HepG2 (cell line): ENCODE data around the gene MRFAP1. TPM values are rescaled to one million over a fixed set of nuclear protein-coding genes. Genes with fewer than 3 reads are reported as not detected.

Experiments
- CBX5 ChIP-seq: sonication (generic); formaldehyde crosslinking; IDR thresholded peaks from 2 replicates; pipeline ENCODE4 v1.4.0; 2020; ENCODE audit warnings: missing genetic modification reagents, borderline replicate concordance
- EHMT2 ChIP-seq: fragments of 200-600 bp; sonication (generic); IDR thresholded peaks from 2 replicates; pipeline ENCODE4 v1.7.0; 2017; ENCODE audit warnings: antibody characterized with exemption, low read depth, low read length, borderline replicate concordance
- ETS1 ChIP-seq: sonication (generic); formaldehyde crosslinking; IDR thresholded peaks from 2 replicates; pipeline ENCODE4 v1.4.0; 2020; ENCODE audit warnings: missing genetic modification reagents
- GABPB1 ChIP-seq: IDR thresholded peaks from 2 replicates; pipeline ENCODE4 v1.6.1; 2016; ENCODE audit warnings: mild to moderate bottlenecking, missing genetic modification reagents, moderate library complexity, missing compliant biosample characterization
- KAT7 ChIP-seq: IDR thresholded peaks from 2 replicates; pipeline ENCODE4 v1.6.1; 2018; ENCODE audit warnings: borderline replicate concordance, missing compliant biosample characterization
- KDM5B ChIP-seq: sonication (generic); formaldehyde crosslinking; IDR thresholded peaks from 2 replicates; pipeline ENCODE4 v1.4.0; 2020; ENCODE audit warnings: missing genetic modification reagents, mild to moderate bottlenecking, borderline replicate concordance
- NFRKB ChIP-seq: fragments of 450-650 bp; IDR thresholded peaks from 2 replicates; pipeline ENCODE4 v1.6.1; 2017
- ONECUT2 ChIP-seq: sonication (generic); formaldehyde crosslinking; IDR thresholded peaks from 2 replicates; pipeline ENCODE4 v1.4.0; 2020; ENCODE audit warnings: missing genetic modification reagents
- SUZ12 ChIP-seq: fragments of 150-350 bp; IDR thresholded peaks from 2 replicates; pipeline ENCODE4 v1.6.1; 2014; ENCODE audit warnings: low read depth, low read length
- TEAD2 ChIP-seq: sonication (generic); formaldehyde crosslinking; IDR thresholded peaks from 2 replicates; pipeline ENCODE4 v1.9.0; 2021; ENCODE audit warnings: missing genetic modification reagents
- TIGD3 ChIP-seq: sonication (generic); formaldehyde crosslinking; IDR thresholded peaks from 2 replicates; pipeline ENCODE4 v1.5.1; 2020; ENCODE audit warnings: mild to moderate bottlenecking, missing genetic modification reagents, borderline replicate concordance
- ZBTB25 ChIP-seq: IDR thresholded peaks from 2 replicates; pipeline ENCODE4 v1.6.1; 2018; ENCODE audit warnings: missing genetic modification reagents
- ZNF234 ChIP-seq: sonication (generic); formaldehyde crosslinking; conservative IDR thresholded peaks from 2 replicates; pipeline ENCODE4 v1.5.1; 2020; ENCODE audit warnings: mild to moderate bottlenecking, missing genetic modification reagents
- ZNF432 ChIP-seq: sonication (generic); formaldehyde crosslinking; IDR thresholded peaks from 2 replicates; pipeline ENCODE4 v1.5.0; 2020; ENCODE audit warnings: missing genetic modification reagents, mild to moderate bottlenecking, borderline replicate concordance
- ZNF572 ChIP-seq: sonication (generic); formaldehyde crosslinking; IDR thresholded peaks from 2 replicates; pipeline ENCODE4 v1.5.1; 2020; ENCODE audit warnings: mild to moderate bottlenecking, missing genetic modification reagents
- ZNF616 ChIP-seq: sonication (generic); formaldehyde crosslinking; IDR thresholded peaks from 2 replicates; pipeline ENCODE4 v1.5.0; 2020; ENCODE audit warnings: low read depth, mild to moderate bottlenecking, missing genetic modification reagents
- ZNF670 ChIP-seq: sonication (generic); formaldehyde crosslinking; IDR thresholded peaks from 2 replicates; pipeline ENCODE4 v1.8.0; 2022; ENCODE audit warnings: mild to moderate bottlenecking, missing genetic modification reagents, borderline replicate concordance
- polyA plus RNA-seq, 8 experiments: library from polyadenylated mRNA; depleted of rRNA in 3 of 8; stranded (reverse) in 7 of 8; unstranded in 1 of 8; fragments of >200 nt; fragmentation: Illumina TruSeq in 4 of 8; extraction: Trizol in 4 of 8; gene quantifications; 2 replicates each; pipeline versions ENCODE4 v1.2.1 to v1.2.3, GENCODE V29; 2011 to 2016; ENCODE audit warnings: low read depth in 4 of 8, missing spikeins in 1 of 8, mixed read lengths in 1 of 8; ENCODE audit not compliant: insufficient read depth in 1 of 8
- total RNA-seq, 5 experiments: library from RNA; depleted of rRNA; stranded (reverse); fragments of >200 nt; fragmentation: Illumina TruSeq; extraction: Trizol; gene quantifications; 2 replicates each; pipeline ENCODE4 v1.2.3, GENCODE V29; 2016; ENCODE audit warnings: low read depth in 1 of 5
- TF ChIP-seq, protein P1 (sequence below): sonication (generic); formaldehyde crosslinking; IDR thresholded peaks from 2 replicates; pipeline ENCODE4 v1.5.0; 2020; ENCODE audit warnings: mild to moderate bottlenecking, missing genetic modification reagents, borderline replicate concordance
- TF ChIP-seq, protein P2 (sequence below): sonication (generic); formaldehyde crosslinking; IDR thresholded peaks from 2 replicates; pipeline ENCODE4 v1.4.0; 2020; ENCODE audit warnings: missing genetic modification reagents; ENCODE audit errors: not compliant biosample characterization

The MRFAP1 gene
- total and polyA plus RNA-seq, 2 of the 13 experiments (the other 11 are each of a cell fraction or from before 2014, with no cell fraction given) = 112 to 158 TPM

DNA sequence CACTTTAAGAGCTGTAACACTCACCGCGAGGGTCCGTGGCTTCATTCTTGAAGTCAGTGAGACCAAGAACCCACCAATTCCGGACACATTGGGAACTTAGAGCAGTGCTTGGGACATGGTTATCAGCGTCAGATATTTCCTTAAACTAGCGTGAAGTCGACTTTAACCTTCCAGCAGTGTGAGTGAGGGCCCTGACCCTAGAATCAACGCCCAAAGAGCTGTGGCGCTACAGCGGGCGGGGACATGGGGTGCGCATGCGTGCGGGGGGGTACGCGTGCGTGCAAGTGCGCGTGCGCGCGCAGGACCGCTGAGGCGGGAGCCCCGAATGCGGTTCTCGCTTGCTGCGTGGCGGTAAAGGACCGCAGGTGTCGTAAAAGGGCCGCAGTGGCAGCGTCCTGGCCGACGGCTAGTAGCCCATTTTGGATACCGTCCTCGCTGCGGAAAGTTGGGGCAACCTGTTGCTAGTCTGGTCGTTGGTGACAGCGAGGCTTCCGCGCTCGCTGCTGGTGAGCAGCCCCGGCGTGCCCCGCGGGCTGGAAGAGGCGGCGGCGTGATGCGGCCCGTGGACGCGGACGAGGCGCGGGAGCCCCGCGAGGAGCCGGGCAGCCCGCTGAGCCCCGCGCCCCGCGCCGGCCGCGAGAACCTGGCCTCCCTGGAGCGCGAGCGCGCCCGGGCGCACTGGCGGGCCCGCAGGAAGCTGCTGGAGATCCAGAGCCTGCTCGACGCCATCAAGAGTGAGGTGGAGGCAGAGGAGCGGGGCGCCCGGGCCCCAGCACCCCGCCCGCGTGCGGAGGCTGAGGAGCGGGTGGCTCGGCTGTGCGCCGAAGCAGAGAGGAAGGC lies 33.4 kb downstream of the MRFAP1 start (continued):
- TF ChIP-seq, protein P1, sequence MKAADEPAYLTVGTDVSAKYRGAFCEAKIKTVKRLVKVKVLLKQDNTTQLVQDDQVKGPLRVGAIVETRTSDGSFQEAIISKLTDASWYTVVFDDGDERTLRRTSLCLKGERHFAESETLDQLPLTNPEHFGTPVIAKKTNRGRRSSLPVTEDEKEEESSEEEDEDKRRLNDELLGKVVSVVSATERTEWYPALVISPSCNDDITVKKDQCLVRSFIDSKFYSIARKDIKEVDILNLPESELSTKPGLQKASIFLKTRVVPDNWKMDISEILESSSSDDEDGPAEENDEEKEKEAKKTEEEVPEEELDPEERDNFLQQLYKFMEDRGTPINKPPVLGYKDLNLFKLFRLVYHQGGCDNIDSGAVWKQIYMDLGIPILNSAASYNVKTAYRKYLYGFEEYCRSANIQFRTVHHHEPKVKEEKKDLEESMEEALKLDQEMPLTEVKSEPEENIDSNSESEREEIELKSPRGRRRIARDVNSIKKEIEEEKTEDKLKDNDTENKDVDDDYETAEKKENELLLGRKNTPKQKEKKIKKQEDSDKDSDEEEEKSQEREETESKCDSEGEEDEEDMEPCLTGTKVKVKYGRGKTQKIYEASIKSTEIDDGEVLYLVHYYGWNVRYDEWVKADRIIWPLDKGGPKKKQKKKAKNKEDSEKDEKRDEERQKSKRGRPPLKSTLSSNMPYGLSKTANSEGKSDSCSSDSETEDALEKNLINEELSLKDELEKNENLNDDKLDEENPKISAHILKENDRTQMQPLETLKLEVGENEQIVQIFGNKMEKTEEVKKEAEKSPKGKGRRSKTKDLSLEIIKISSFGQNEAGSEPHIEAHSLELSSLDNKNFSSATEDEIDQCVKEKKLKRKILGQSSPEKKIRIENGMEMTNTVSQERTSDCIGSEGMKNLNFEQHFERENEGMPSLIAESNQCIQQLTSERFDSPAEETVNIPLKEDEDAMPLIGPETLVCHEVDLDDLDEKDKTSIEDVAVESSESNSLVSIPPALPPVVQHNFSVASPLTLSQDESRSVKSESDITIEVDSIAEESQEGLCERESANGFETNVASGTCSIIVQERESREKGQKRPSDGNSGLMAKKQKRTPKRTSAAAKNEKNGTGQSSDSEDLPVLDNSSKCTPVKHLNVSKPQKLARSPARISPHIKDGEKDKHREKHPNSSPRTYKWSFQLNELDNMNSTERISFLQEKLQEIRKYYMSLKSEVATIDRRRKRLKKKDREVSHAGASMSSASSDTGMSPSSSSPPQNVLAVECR (CRISPR knock-in tag) = peak; percentile 67; the same call in 1 of the 2 replicates
- TF ChIP-seq ZNF616 (CRISPR knock-in tag) (0 out of 2 replicates have a peak, but pooled peaks have one; percentile 41), ZNF432 (no peak), ZNF572 (no peak), ZNF234 (CRISPR knock-in tag) (peak; percentile 80; the same call in 1 of the 2 replicates), TIGD3 (no peak; the same call in 1 of the 2 replicates), GABPB1 (CRISPR knock-in tag) (peak; percentile 77), TEAD2 (CRISPR knock-in tag) (no peak), ETS1 (CRISPR knock-in tag) (no peak), KDM5B (CRISPR knock-in tag) (peak; percentile 85; the same call in 1 of the 2 replicates), ONECUT2 (CRISPR knock-in tag) (no peak), EHMT2 (no peak), ZBTB25 (no peak; the same call in none of the 2 replicates), ZNF670 (CRISPR knock-in tag) (peak; percentile 95; the same call in 1 of the 2 replicates), CBX5 (CRISPR knock-in tag) (no peak; the same call in 1 of the 2 replicates), NFRKB (no peak), KAT7 (CRISPR knock-in tag) (0 out of 2 replicates have a peak, but pooled peaks have one; percentile 59), SUZ12 (no peak)
- TF ChIP-seq, protein P2, sequence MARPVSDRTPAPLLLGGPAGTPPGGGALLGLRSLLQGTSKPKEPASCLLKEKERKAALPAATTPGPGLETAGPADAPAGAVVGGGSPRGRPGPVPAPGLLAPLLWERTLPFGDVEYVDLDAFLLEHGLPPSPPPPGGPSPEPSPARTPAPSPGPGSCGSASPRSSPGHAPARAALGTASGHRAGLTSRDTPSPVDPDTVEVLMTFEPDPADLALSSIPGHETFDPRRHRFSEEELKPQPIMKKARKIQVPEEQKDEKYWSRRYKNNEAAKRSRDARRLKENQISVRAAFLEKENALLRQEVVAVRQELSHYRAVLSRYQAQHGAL (CRISPR knock-in tag) = no peak
